ENCODE data around the gene BRD3. TPM values are rescaled to one million over a fixed set of nuclear protein-coding genes. Genes with fewer than 3 reads are reported as not detected.

Gene BRD3
- total and polyA plus RNA-seq, 12 donors, result 5.7 to 34.4 (median 28.9) TPM

GRCh38 chr9:134066526-134066912, 1.3 kb downstream of the BRD3 start:
- peaks cover 15 to 62% (median 53%) of the 10 kb centered on the region in 9 donors for H3K4me1 ChIP-seq
- no peaks in the 10 kb centered on the region for H3K9me3 ChIP-seq
- H3K4me3 ChIP-seq, result peak overlapping the region; percentile 35 to 88 (median 72)
- no peak for TF ChIP-seq CTCF (IDR thresholded peaks at IDR 0.05)
- peaks cover 0 to 14% (median 0%) of the 10 kb centered on the region in 7 donors for H3K27me3 ChIP-seq
- peak overlapping the region in 9 of 10 donors; percentile 60 to 100 (median 79) for H3K27ac ChIP-seq
- no peaks in the 10 kb centered on the region for H3K36me3 ChIP-seq
- ATAC-seq, result no peak
- 2 to 5% methylated on average over 9 of the region's 9 CpGs for WGBS, 2 donors
- DNase-seq, result no peak
- intact Hi-C loops (cut with DNase I), result loop anchor here in 4 of 10 donors (1.0 to 10.0 kb wide), 4 partner anchors 39 to 338 kb away; partner anchors contain the start of genes BRD3OS (in 3 of the 4) and WDR5 (in 2 of the 4)

- Histone ChIP-seq H3K27ac (peak overlapping the region in 9 of 10 donors; percentile 0 to 100 (median 77)), H3K4me1 (peaks cover 18 to 69% (median 60%) of the 10 kb centered on the region in 9 donors), H3K27me3 (peaks cover 0 to 14% (median 0%) of the 10 kb centered on the region in 7 donors), H3K36me3 (no peaks in the 10 kb centered on the region), H3K9me3 (no peaks in the 10 kb centered on the region), H3K4me3 (peak overlapping the region; percentile 35 to 88 (median 72))
- DNase-seq, result no peak
- WGBS, 2 donors, result 18 to 21% methylated on average over 28 of the region's 28 CpGs
- intact Hi-C loops (cut with DNase I), result loop anchor here in 4 of 10 donors (1.0 to 10.0 kb wide), 4 partner anchors 39 to 339 kb away; partner anchors contain the start of genes BRD3OS (in 3 of the 4) and WDR5 (in 2 of the 4)
- no peak for TF ChIP-seq CTCF (IDR thresholded peaks at IDR 0.05)
- peak in 3 of 8 donors; percentile 17 to 38 (median 38) for ATAC-seq
Measured at GRCh38 chr9:134065612-134066419, 2.0 kb downstream of the BRD3 start.

- TF ChIP-seq CTCF (IDR thresholded peaks at IDR 0.05), result no peak
- DNase-seq (no peak), ATAC-seq (no peak)
- 90 to 96% methylated on average over 7 of the region's 7 CpGs for WGBS, 2 donors
- H3K27me3 ChIP-seq, result peaks cover 0 to 5% (median 0%) of the 10 kb centered on the region in 7 donors
- peaks cover 18 to 80% (median 66%) of the 10 kb centered on the region in 9 donors for H3K4me1 ChIP-seq
- no peaks in the 10 kb centered on the region for H3K36me3 ChIP-seq
- H3K4me3 ChIP-seq, result no peak overlapping the region
- no peaks in the 10 kb centered on the region for H3K9me3 ChIP-seq
- H3K27ac ChIP-seq, result peak overlapping the region in 1 of 10 donors; percentile 87
- intact Hi-C loops (cut with DNase I), result loop anchor here in 4 of 10 donors (5.0 to 10.0 kb wide), 3 partner anchors 37 to 340 kb away; partner anchors contain the start of genes BRD3OS (in 3 of the 4) and WDR5 (in 2 of the 4)
Measured at GRCh38 chr9:134064711-134065110, 3.1 kb downstream of the BRD3 start.

GRCh38 chr9:134063571-134064450, 4.0 kb downstream of the BRD3 start:
- Histone ChIP-seq H3K27ac (no peak overlapping the region), H3K9me3 (no peaks in the 10 kb centered on the region), H3K36me3 (no peaks in the 10 kb centered on the region), H3K4me3 (no peak overlapping the region), H3K4me1 (peaks cover 20 to 85% (median 72%) of the 10 kb centered on the region in 9 donors), H3K27me3 (no peaks in the 10 kb centered on the region)
- intact Hi-C loops (cut with DNase I), result loop anchor here in 1 of 10 donors (10.0 kb wide), 1 partner anchor 341 kb away; no protein-coding TSS in a partner anchor
- no peak for DNase-seq
- WGBS, 2 donors, result 90 to 91% methylated on average over 29 of the region's 29 CpGs
- TF ChIP-seq CTCF (IDR thresholded peaks at IDR 0.05), result no peak
- no peak for ATAC-seq
